ENCODE measurements around the gene LIN52. TPM values are rescaled to one million over a fixed set of nuclear protein-coding genes. Genes with fewer than 3 reads are reported as not detected.

Gene LIN52
- polyA plus RNA-seq, 2 of the 4 experiments (the other 2 are of a cell fraction): 9.3 to 10.8 TPM

DNA sequence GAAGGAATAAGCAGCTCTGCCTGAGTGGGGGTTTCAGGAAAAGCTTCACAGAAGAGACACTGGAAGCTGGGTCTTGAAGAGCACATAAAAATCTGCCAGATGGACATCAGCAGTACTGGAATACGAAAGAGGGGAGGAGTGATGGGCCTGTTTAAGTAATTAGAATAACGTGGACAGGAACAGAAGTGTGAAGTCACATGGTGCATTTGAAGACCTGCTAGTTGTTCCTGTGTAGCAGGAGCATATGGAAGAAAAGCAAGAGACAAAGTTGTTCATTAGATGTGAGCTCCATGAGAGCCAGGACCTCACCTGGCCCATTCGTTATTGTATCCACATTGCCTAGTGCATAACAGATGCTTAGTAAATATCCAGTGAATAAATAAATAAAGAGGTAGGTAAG is 85.2 kb downstream of the LIN52 start (continued):
- TF ChIP-seq, protein P1, sequence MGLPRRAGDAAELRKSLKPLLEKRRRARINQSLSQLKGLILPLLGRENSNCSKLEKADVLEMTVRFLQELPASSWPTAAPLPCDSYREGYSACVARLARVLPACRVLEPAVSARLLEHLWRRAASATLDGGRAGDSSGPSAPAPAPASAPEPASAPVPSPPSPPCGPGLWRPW (IDR thresholded peaks at IDR 0.05): no peak
- no peak for TF ChIP-seq CEBPB (IDR thresholded peaks at IDR 0.05)
- no peak for TF ChIP-seq CHD4 (IDR thresholded peaks at IDR 0.05; ENCODE audit: borderline replicate concordance)
- TF ChIP-seq ZNF302 (CRISPR knock-in tag; IDR thresholded peaks at IDR 0.05): no peak
- no peak for TF ChIP-seq RARB (CRISPR knock-in tag; IDR thresholded peaks at IDR 0.05)

DNA sequence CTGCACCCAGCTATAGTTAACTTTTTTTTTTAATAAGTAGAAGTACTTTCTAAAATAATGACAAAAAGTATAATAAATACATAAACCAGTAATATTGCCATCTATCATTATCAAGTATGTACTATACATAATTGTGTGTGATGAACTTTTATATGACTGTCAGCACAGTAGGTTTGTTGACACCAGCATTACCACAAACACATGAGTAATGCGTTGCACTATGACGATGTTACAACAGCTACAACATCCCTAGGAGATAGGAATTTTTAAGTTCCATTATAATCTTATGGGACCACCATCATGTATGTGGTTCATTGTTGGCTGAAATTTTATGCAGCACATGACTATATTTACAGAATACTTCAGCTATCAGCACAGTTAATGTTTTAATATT is 91.6 kb downstream of the LIN52 start:
- Histone ChIP-seq H3K4me1 (no peaks in the 10 kb centered on the region), H3K4me3 (no peak overlapping the region), H3K4me2 (no peak overlapping the region), H3K9me3 (no peaks in the 10 kb centered on the region), H3K27ac (no peak overlapping the region)
- FAIRE-seq (no peak), DNase-seq (ENCODE audit: low read depth in 1 of 2, low spot score in 1 of 2) (no peak), ATAC-seq (no peak)
- ChIA-PET POLR2A (no interaction called here), CTCF (interaction anchor here (1.0 kb wide), 2 partner anchors 28 to 76 kb away, joined by 3 read pairs; no protein-coding TSS in a partner anchor)
- 85% methylated on average over 2 of the region's 2 CpGs for WGBS (ENCODE audit: missing lambda C conversion rate)
- no peak for TF ChIP-seq NPAS2 (CRISPR knock-in tag; IDR thresholded peaks at IDR 0.05; ENCODE audit: borderline replicate concordance)
- no peak for TF ChIP-seq ZC3H11A (IDR thresholded peaks at IDR 0.05)
- no peak for TF ChIP-seq MAZ (IDR thresholded peaks at IDR 0.05; ENCODE audit: borderline replicate concordance, low read depth, low read length)
- no peak for TF ChIP-seq ZSCAN20 (CRISPR knock-in tag; IDR thresholded peaks at IDR 0.05)
- TF ChIP-seq HDAC2 (IDR thresholded peaks at IDR 0.05): no peak
- TF ChIP-seq FOSB (CRISPR knock-in tag; IDR thresholded peaks at IDR 0.05): no peak
- TF ChIP-seq POLR2A (IDR thresholded peaks at IDR 0.05; ENCODE audit: low read length): no peak
- TF ChIP-seq ZFP36 (IDR thresholded peaks at IDR 0.05; ENCODE audit: borderline replicate concordance, partially characterized antibody): no peak
- no peak for TF ChIP-seq CHD4 (IDR thresholded peaks at IDR 0.05; ENCODE audit: borderline replicate concordance)
- TF ChIP-seq, protein P1 (IDR thresholded peaks at IDR 0.05): no peak
- no peak for TF ChIP-seq ZNF302 (CRISPR knock-in tag; IDR thresholded peaks at IDR 0.05)
- no peak for TF ChIP-seq RAD21 (conservative IDR thresholded peaks at IDR 0.05 in 1 of 2, IDR thresholded peaks at IDR 0.05 in 1 of 2)
- TF ChIP-seq RFX5 (IDR thresholded peaks at IDR 0.05): no peak
- TF ChIP-seq RNF2 (IDR thresholded peaks at IDR 0.05; ENCODE audit: borderline replicate concordance, low read depth): no peak
- no peak for TF ChIP-seq TFCP2L1 (CRISPR knock-in tag; IDR thresholded peaks at IDR 0.05)
- TF ChIP-seq MYC (IDR thresholded peaks at IDR 0.05; ENCODE audit: borderline replicate concordance, low read length): no peak

DNA sequence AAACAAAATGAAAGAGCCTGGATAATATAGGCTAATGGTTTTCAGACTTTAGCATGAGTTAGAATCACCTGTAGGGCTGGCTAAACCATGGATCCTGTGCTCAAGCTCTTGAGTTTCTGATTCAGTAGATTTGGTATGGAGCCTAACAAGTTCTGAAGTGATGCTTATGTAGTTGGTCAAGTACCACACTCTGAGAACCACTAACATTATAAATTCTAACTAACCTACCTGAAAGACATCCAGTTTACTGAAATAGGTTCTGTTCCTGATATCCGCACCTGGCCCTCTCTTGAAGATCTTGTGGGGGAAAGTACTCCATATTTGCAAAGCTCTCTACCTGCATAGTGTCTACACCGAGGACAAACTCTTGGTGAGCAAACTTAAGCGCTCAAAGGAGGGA is 95.1 kb downstream of the LIN52 start:
- WGBS (ENCODE audit: missing lambda C conversion rate): 96% methylated on average over 3 of the region's 3 CpGs
- ATAC-seq: no peak
- no peak for DNase-seq (ENCODE audit: low read depth in 1 of 2, low spot score in 1 of 2)
- no peak for TF ChIP-seq POLR2A (IDR thresholded peaks at IDR 0.05; ENCODE audit: low read length)
- TF ChIP-seq RCOR1 (IDR thresholded peaks at IDR 0.05; ENCODE audit: low read depth, low read length): no peak
- no peak for TF ChIP-seq CHD4 (IDR thresholded peaks at IDR 0.05; ENCODE audit: borderline replicate concordance)
- TF ChIP-seq, protein P2, sequence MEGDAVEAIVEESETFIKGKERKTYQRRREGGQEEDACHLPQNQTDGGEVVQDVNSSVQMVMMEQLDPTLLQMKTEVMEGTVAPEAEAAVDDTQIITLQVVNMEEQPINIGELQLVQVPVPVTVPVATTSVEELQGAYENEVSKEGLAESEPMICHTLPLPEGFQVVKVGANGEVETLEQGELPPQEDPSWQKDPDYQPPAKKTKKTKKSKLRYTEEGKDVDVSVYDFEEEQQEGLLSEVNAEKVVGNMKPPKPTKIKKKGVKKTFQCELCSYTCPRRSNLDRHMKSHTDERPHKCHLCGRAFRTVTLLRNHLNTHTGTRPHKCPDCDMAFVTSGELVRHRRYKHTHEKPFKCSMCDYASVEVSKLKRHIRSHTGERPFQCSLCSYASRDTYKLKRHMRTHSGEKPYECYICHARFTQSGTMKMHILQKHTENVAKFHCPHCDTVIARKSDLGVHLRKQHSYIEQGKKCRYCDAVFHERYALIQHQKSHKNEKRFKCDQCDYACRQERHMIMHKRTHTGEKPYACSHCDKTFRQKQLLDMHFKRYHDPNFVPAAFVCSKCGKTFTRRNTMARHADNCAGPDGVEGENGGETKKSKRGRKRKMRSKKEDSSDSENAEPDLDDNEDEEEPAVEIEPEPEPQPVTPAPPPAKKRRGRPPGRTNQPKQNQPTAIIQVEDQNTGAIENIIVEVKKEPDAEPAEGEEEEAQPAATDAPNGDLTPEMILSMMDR (IDR thresholded peaks at IDR 0.05): no peak
- no peak for TF ChIP-seq ESRRA (IDR thresholded peaks at IDR 0.05; ENCODE audit: borderline replicate concordance, low read length)
- TF ChIP-seq ZNF302 (CRISPR knock-in tag; IDR thresholded peaks at IDR 0.05): no peak
- TF ChIP-seq CBX2 (IDR thresholded peaks at IDR 0.05; ENCODE audit: borderline replicate concordance, low read depth): no peak
- no peak for TF ChIP-seq EP300 (IDR thresholded peaks at IDR 0.05)
- TF ChIP-seq KDM5A (IDR thresholded peaks at IDR 0.05): no peak
- TF ChIP-seq HOXB5 (CRISPR knock-in tag; IDR thresholded peaks at IDR 0.05): no peak
- TF ChIP-seq NR3C1 (IDR thresholded peaks at IDR 0.05): no peak
- no peak for TF ChIP-seq GATA3 (IDR thresholded peaks at IDR 0.05; ENCODE audit: borderline replicate concordance)
- TF ChIP-seq SREBF2 (IDR thresholded peaks at IDR 0.05): no peak
- TF ChIP-seq CEBPB (IDR thresholded peaks at IDR 0.05): no peak
- no peak for TF ChIP-seq ZFP36 (IDR thresholded peaks at IDR 0.05; ENCODE audit: borderline replicate concordance, partially characterized antibody)
- TF ChIP-seq CHD2 (IDR thresholded peaks at IDR 0.05; ENCODE audit: low read length, partially characterized antibody): no peak
- TF ChIP-seq JUNB (IDR thresholded peaks at IDR 0.05): no peak
- Histone ChIP-seq H3K4me3 (no peak overlapping the region), H3K9me3 (no peaks in the 10 kb centered on the region), H3K4me1 (no peaks in the 10 kb centered on the region), H3K4me2 (no peak overlapping the region), H3K27ac (no peak overlapping the region)
- ChIA-PET CTCF (interaction anchor here (0.6 to 2.1 kb wide), 6 partner anchors 11 to 826 kb away, joined by 3 to 7 read pairs (median 3); no protein-coding TSS in a partner anchor), POLR2A (no interaction called here)
- FAIRE-seq: no peak
